ENCODE data around the gene FAM177B.

- no peak for TF ChIP-seq POLR2A (IDR thresholded peaks at IDR 0.05; ENCODE audit: low read length)
- TF ChIP-seq GATA1 (IDR thresholded peaks at IDR 0.05; ENCODE audit: low read depth, low read length), result no peak
Observed at GRCh38 chr1:222734740-222735139, 2.3 kb upstream of the FAM177B start.
